ENCODE results near the gene ADAMTS4.

Gene ADAMTS4

DNA sequence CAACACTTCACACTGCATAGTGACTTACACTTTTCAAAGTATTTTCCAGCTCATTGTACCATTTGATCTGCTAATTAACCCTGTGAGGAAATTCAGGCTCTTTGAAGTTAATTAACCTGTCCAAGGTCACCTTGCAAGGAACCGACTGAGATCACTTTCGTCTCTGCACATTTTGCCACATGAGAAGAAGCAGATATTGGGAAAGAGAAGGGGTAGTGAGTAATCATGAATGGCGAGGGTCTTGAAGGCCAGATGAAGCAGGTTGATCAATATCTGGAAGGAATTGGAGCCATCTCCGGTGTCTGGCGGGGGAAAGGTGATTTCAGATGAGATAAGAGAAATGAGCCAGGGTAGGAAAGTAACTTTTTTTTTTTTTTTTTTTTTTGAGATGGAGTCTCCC is 21.1 kb upstream of the ADAMTS4 start:
- DNase-seq (ENCODE audit: low read depth in 3 of 3, low spot score in 1 of 3) = no peak

DNA sequence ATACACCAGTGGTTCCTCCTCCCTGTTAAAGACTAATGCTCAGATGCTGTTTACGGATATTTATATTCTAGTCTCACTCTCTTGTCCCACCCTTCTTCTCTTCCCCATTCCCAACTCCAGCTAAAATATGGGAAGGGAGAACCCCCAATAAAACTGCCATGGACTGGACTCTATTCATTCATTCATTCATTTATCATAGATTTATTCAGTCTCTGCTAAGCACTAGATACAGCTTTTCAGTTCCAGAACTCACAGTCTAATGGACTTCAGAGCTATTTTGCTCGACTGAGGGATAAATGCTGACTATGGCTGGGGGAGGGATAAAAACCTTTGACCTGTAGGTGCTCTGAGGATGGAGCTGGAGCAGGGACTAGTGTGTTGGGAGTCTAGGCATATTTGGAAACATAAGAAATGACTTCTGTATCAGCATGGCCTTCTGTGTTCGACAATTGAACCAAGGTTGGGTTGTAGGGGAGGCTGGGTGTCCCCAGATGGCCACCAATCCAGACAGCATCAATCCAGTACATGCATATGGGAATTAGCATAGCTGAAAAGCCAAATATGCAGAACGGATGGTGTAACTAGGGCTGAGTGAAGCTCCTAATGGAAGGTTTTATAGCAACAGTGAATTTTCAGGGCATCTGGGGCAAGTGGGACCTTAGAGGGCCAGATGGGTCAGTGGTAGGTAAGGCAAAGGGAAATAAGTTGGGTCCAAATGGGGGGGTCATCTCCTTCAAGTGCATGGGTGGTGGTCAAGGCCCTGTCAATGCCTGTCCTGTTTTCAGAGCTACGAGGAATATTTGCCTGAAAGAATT is 20.4 kb upstream of the ADAMTS4 start:
- no peak for DNase-seq (ENCODE audit: low read depth in 3 of 3, low spot score in 1 of 3)

DNA sequence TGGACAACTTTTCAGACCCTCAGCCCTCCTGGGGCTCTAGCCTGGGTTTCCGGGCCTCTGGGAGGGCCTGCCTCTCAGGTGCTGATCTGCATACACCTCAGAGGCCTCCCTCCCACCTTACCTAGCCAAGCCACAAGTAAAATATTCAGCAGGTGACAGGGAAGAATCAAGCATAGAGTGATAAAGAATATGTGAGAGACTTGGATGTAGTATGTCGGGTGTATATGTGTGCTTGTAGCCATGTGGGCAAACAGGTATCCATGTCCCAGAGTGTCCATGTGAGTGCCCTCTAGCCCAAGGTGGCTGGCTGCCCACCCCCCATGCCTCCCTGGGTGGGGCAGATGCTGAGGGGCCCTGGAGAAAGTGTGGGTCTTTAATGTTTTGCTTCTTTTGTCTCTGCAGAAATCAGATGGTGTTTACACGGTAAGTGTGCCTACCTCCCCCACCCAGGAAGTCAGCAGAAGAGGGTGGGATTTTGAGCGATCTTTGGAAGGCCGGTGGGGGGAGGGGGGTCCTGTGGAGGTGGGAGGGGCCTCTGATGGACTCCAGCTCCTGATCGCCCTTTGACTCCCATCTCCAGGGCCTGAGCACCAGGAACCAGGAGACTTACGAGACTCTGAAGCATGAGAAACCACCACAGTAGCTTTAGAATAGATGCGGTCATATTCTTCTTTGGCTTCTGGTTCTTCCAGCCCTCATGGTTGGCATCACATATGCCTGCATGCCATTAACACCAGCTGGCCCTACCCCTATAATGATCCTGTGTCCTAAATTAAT is 19.6 kb upstream of the ADAMTS4 start:
- DNase-seq (ENCODE audit: low read depth in 3 of 3, low spot score in 1 of 3) = no peak

DNA sequence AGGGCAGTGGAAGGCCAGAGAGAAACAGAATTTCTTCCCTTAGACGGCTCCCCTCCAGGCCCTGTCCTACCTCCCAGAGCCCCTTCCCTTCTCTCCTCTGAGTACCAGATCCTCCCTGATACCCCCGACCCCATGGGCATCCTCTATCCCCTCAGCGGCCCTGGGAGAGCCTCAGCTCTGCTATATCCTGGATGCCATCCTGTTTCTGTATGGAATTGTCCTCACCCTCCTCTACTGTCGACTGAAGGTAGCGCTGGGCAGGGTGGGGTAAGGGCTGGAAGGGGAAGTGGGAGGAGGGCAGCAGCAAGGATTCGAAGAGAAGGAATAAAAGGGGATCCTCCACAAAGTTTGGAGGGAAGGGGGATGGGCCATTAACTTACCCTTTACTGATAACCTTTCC is 19.0 kb upstream of the ADAMTS4 start:
- no peak for DNase-seq (ENCODE audit: low read depth in 3 of 3, low spot score in 1 of 3)

DNA sequence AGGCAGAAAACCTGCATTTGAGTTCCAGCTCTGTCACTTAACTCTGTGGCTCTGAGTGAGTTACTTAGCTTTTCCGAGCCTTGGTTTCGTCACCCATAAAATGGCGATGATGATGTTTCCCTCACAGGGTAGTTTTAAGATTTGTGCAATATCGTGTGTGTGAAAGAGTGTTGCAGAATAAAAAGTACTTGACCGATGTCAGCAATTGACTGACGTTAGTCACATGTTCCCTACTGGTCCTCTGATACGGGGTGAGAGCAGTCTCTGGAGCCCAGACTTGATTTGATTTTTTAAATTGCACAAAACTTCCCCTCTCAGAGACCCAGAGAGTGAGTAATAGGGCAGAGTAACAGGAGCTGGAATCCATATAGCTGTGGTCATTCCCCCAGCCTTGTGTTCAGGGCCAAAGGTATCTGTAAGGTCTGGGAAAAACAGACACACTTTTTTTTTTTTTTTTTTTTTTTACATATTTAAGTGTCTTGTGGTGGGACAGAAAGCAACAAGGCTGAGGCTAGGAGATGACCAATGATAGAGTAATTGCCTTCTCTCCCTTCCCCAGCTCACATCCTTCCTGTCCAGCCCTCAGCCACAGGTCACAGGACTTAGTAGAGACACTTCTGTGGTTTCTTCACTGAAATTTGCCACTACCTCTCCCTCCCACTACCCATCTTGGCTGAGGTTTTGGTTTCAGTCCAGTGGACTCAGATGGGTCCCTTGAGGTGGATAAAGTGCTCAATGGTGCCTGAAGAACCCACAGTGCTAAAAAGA is 18.3 kb upstream of the ADAMTS4 start:
- no peak for DNase-seq (ENCODE audit: low read depth in 3 of 3, low spot score in 1 of 3)

DNA sequence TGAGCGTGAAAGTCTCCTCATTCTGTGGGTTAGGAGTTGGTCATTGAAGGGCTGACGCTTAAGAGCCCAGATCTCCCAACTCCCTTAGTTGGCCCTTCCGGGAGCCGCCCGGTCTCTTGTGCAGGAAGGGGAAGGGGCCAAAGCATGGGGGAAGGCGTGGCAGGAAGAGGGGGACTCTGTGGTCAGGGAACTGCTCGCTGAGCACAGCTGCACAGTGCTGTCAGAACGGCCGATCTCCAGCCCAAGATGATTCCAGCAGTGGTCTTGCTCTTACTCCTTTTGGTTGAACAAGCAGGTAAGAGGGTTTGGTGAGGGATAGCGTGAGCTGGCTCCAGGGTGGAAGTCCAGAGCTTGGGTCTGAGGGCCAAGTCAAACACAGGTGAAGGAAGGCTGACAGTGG is 16.2 kb upstream of the ADAMTS4 start, which contains the start of gene FCER1G:
FCER1G (plus strand) TSS at position 220 of the 400 bp plus-strand sequence; CDS start at position 247, 27 bp downstream.
- no peak for DNase-seq (ENCODE audit: low read depth in 3 of 3, low spot score in 1 of 3)

DNA sequence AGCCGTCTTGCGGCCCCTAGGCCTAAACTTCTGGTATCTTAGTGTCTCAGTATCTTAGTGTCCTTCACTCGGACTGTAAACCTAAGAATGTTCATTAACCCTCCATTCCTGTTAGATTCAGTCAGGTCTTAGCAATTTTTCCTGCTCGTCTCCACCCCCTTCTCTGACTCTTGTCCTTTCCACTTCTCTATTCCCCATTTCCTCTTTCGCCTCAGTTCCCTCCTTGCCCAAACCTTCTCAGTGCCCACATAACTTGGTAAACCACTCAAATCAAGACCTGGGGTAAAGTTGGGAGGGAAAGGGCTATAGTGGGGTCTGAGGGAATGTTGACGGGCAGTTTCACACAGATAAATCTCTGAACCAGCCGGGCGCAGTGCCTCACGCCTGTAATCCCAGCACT is 15.5 kb upstream of the ADAMTS4 start:
- no peak for DNase-seq (ENCODE audit: low read depth in 3 of 3, low spot score in 1 of 3)

DNA sequence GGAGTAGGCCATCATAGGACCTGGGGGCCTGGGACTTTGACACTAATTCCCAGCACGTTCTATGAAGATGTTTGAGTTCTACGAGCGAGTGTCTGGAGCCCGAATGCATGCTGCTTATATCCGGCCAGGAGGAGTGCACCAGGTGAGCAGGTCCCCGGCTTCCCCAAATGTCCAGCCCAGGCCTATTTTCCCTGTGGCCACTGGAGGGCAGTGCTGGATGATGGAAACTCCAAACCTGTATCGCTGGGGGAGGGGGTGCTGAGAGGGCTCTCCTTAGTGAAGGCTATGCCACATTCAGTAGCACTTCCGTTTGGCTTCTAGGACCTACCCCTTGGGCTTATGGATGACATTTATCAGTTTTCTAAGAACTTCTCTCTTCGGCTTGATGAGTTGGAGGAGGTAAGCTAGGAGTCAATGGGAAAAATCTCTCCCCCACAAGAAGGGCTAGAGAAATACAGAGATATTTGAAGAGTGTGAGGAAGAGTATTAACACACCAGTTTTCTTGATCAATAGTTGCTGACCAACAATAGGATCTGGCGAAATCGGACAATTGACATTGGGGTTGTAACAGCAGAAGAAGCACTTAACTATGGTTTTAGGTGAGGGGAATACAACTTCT is 11.0 kb upstream of the ADAMTS4 start:
- peak in 2 of 3 donors; percentile 24 to 44 for DNase-seq (ENCODE audit: low read depth in 3 of 3, low spot score in 1 of 3)

DNA sequence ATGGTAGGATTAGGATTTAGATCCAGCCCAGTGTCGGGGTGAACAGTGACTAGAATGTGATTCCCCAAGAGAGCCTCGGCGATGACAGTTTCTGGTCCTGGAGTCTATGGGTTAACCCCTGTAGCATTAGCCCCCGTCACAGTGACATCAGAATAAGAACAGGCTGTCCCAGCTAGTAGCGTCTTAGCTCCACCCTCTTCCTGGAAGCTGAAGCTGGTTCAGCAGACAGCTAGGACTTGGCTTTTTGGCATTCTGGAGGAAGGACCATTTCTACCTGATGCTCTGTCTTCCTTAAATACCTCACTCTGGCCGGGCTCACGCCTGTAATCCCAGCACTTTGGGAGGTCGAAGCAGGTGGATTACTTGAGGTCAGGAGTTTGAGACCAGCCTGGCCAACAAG is 8.3 kb upstream of the ADAMTS4 start:
- DNase-seq (ENCODE audit: low read depth in 3 of 3, low spot score in 1 of 3) = no peak

DNA sequence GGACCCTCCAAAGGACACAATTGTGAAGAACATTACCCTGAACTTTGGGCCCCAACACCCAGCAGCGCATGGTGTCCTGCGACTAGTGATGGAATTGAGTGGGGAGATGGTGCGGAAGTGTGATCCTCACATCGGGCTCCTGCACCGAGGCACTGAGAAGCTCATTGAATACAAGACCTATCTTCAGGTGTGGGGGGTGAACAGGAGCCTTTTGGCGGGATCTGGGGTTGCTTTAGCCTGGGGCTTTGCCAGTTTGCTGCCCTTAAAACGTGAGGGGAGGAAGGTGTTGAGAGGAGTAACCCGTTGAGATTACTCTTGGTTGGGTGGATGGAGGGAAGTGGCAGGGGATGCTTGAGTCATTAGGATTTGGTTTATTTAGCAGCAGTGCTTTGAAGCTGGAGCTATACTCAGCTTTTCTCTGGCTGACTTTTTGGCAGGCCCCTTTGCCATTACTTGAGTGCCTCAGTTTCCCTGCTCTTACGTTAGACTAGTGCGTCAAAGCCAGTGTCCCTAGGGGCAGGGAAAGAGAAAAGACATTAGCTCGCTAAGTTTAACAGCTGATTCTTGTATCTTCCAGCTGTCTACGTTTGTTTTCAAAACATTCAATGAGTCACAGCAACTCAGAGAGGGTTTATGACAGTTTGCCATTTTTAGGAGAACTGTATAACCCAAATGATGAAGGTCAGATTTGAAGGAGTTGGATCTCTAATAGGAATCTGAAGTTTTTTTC is 7.7 kb upstream of the ADAMTS4 start:
- DNase-seq (ENCODE audit: low read depth in 3 of 3, low spot score in 1 of 3) = no peak

DNA sequence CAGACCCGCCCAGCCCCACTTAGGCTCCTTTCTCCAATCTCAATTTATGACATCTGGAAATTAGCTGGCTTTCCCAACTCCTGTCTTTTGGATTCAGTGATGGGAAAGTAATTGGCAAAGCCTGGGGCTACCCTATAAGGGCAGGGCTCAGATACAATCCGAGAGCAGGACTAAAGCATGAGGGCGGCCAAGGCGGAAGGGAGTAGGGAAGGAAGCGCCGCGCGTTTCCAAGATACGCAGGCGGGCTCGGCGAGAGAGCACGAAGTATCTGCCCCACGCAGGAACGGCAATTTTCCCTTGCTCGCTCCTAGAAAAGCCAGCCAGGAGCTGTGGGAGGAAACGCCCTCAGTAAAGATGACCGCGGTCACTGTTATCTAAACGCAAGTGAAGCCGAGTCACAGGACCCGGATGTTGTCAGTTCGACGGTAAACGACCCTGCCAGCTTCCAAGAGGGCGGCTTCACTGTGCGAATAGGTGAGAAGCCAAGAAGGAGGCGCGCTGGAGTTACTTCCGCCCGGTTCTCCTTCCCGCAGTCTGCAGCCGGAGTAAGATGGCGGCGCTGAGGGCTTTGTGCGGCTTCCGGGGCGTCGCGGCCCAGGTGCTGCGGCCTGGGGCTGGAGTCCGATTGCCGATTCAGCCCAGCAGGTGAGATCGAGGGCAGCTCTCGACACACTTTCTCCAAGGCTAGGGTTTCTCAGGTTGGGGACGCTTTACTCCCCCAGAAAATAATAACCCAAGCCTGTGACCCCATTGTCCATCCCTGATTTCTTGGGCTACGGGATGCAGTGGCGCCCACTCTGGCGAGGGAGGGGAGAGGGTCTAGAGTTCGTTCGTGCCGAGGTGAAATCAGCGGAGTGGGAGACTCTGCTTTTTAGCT is 3.2 kb upstream of the ADAMTS4 start, which contains the start of gene NDUFS2:
NDUFS2 (plus strand) TSS at position 532 of the 877 bp plus-strand sequence; CDS start at position 551, 19 bp downstream.
- peak; percentile 76 to 93 (median 89) for DNase-seq (ENCODE audit: low read depth in 3 of 3, low spot score in 1 of 3)

DNA sequence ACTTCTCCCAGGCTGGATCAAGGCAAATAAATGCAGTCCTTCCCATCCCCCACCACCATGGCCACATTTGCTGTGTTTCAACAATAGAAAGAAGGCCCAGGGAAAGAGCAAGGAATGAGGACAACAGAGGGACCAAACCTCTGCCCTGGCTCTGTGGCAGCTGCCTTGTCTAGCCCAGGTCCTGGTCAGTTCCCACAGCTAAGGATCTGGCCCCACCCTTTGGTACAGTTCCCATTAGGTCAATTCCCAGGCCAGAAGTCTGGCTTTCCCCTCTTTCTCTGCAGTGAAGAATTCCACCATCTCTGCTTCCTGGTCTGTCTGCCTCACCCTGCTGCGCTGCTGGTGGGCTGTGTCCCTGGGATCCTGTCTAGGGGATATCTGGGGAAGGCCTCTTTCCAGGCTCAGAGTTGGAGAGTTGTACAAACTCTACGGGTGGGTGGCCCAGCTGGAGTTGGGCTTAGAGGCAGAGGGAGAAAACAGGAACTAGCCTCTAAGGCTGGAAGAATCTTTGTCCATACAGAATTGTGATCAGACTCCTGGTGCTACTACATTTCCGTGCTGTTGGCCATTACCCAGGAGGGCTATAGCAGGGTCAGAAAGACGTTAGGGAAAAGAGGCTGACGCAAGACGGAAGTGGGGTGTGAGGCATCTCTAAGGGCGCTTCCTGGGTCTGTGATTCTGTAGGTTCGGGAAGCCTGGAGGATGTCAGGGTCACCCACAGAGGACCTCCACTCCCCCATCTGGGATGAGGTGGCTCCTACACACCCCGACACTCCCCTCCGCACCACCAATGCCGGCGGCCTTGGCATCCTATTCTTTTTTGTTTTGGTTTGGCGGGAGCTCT is 2.4 kb upstream of the ADAMTS4 start:
- no peak for DNase-seq (ENCODE audit: low read depth in 3 of 3, low spot score in 1 of 3)

DNA sequence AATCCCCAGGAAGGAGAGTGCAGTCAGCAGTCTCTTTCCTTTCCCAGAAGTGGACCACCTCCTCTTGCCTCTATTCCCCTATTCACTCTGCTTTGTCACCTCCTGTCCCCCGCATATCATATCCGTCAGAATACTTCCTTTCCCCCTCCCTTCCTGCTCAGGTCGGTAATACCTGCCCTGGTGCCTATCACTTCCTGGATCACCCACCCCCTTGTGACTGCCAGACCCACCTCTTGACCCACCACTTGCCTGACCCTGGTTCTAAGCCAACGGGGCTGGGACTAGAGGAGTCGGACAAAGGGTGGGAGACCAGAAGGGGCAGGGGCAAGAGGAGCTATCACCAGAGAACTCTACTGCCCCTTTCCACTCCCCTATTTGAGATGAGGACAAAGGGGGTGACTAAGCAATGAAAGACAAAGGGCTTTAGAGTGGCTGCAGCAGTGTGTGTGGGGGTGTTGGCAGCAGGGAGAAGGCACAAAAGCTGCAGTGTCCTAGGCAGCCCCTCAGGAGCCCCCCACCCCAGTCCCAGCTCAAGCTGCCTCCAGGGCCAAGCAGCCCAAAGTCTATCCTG is 1.7 kb upstream of the ADAMTS4 start:
- DNase-seq (ENCODE audit: low read depth in 3 of 3, low spot score in 1 of 3) = no peak

DNA sequence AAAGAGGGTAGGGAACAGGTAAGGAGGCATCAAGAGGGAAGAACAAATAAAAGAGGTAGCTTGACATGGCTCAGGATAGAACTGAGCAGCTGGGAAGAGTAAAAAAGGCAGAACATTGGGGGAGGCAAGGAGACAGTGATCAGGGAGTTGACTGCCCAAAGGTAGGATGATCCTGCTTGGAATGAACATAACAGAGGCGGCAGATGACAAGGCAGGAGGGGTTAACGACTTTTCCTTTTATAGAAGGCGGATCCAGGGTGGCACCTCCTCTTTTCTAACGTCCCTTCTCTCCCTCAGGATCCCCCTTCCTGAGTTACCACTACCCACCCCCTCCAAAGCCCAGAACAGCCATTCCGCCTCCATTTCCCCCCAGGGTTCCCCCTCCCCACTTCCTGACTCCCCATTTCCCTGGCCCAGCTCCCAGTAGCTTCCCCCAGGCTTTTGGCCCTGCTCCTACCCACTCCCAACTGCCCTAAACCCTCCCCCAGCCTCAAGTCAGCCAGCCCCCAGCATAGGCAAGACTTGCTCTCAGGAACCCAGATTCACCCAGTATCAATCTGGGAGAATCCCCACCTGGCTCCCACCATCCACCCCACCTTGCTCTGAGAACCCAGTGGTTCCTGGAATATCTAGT is 769 bp upstream of the ADAMTS4 start:
- DNase-seq (ENCODE audit: low read depth in 3 of 3, low spot score in 1 of 3) = no peak

DNA sequence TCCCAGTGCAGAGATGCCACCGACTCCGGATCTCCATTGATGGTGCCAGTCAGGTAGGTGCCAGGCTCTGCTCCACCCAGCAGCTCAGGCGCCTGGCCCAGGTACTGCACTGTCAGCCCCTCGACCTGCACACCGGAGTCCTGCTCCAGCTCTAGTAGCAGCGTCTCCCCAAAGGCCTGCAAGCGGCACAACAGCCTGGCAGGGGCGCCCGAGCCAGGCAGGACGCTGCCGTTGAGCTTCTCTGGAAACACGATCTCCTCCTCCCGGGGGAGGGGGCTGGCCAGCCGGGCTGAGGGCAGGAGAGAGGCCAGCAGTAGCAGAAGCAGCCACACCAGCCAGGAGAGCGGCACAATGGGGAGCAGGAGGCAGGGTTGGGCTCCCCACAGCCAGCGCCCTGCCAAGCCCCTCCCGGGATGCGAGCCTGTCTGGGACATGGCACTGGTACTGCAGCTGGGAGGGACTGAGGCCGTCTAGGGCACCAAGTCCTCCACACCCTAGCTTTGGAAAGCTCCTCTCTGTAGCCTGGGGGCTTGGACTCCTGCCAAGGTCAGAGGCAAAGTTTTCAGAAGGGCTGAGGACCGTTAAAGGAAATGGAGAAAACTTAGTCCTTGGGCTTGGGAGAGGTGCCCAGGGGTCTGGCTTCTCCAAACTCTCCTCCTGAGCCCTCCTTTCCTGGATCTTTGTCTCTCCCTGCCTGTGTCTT is 509 bp downstream of the ADAMTS4 start:
- no peak for DNase-seq (ENCODE audit: low read depth in 3 of 3, low spot score in 1 of 3)

DNA sequence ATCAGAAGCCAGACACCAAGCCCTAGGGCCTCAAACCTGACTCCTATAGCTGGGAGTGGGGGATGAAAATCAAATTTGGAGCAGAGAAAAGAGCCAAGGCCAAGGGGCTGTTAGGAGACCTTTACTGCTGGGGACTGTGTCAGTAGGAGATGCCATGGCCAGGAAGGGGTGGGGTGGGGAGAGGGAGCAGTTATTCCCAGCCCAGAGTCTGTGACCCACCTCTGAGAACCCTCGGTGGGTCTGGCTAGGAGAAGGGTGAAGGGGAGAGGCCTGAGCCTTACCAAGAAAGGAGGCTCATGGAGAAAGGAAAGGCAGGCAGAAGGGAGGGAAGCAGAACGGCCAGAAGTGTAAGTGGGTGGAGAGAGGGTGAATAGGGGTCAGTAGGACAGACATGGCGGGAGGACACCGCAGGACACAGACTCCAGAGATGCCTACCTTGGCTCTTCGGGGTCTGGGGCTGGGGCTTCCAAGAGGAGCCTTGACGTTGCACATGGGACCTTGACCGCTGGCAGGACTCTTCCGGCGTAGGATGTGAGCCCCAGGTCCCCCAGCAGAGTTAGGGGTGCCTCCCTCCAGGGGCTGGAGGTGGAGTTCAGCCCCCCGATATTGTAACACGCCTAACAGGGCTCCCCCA is 1.2 kb downstream of the ADAMTS4 start:
- no peak for DNase-seq (ENCODE audit: low read depth in 3 of 3, low spot score in 1 of 3)

Measured in stimulated activated CD4-positive, alpha-beta T cell treated with anti-CD3 and anti-CD28 coated beads, TNF-alpha, amount 100 ng/mL, for 1 hour (primary cell).